ENCODE data around the gene FAM89A. TPM values are rescaled to one million over a fixed set of nuclear protein-coding genes. Genes with fewer than 3 reads are reported as not detected.
A peak's percentile ranks its signal among the peaks of the same experiment; 100 is the strongest.

The FAM89A gene
- total and polyA plus RNA-seq, 9 of the 15 experiments (the other 6 are each of a cell fraction or from before 2014, with no cell fraction given): 8.7 to 66.2 (median 43.3) TPM

DNA sequence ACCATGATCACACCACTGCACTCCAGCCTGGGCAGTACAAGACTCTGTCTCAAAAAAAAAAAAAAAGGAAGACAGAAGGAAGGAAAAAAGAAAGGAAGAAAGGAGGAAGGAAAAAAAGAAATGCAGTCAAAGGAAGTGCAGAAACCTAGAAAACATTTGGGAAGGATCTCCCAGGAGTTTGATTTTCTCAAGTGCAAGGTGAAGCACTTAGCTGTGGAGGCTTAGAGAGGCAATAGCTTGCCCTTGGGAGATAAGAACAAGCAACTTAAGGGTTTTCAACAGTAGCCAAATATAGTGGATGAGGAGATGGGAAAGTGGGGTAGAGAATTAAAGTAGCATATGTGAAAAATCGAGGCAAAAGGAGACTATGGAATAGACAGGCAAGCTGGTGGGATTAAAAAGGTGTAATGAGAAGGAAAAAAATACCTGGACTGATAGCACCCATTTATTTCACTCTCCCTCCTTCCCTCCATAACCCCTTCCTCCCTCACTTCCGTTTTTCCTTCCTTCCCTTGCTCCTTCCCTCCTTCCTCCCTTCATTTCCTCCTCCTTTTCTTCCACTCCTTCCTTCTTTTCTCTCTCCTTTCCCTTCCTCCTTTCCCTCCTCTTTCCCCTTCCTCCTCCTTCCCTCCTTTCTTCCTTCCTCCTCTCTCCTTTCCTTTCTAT is 6.8 kb upstream of the FAM89A start (continued):
- TF ChIP-seq, protein P1, sequence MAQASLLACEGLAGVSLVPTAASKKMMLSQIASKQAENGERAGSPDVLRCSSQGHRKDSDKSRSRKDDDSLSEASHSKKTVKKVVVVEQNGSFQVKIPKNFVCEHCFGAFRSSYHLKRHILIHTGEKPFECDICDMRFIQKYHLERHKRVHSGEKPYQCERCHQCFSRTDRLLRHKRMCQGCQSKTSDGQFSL (CRISPR knock-in tag; IDR thresholded peaks at IDR 0.05): no peak
- TF ChIP-seq, protein P1 (tag; IDR thresholded peaks at IDR 0.05): no peak; a peak in 1 of 4 replicates
- TF ChIP-seq LARP7 (IDR thresholded peaks at IDR 0.05) (peak; percentile 84), EP300 (IDR thresholded peaks at IDR 0.05; ENCODE audit: low read length) (peak; percentile 54; the same call in 1 of the 2 replicates), CREB1 (IDR thresholded peaks at IDR 0.05) (no peak), CREB1 (CRISPR knock-in tag; IDR thresholded peaks at IDR 0.05) (no peak), EP400 (IDR thresholded peaks at IDR 0.05) (no peak; the same call in 1 of the 2 replicates), ZNF77 (CRISPR knock-in tag; IDR thresholded peaks at IDR 0.05) (no peak), SMAD4 (CRISPR knock-in tag; conservative IDR thresholded peaks at IDR 0.05) (peak; percentile 76), SOX6 (IDR thresholded peaks at IDR 0.05) (0 out of 2 replicates have a peak, but pooled peaks have one; percentile 8), JUND (IDR thresholded peaks at IDR 0.05; ENCODE audit: borderline replicate concordance, low read depth, low read length) (0 out of 2 replicates have a peak, but pooled peaks have one; percentile 23), JUND (tag; IDR thresholded peaks at IDR 0.05; ENCODE audit: borderline replicate concordance, low read depth, low read length) (no peak; the same call in 2 of the 3 replicates), ZNF134 (CRISPR knock-in tag; conservative IDR thresholded peaks at IDR 0.05) (no peak), TRIM28 (IDR thresholded peaks at IDR 0.05) (peak; percentile 51; the same call in 1 of the 2 replicates), ZNF121 (CRISPR knock-in tag; conservative IDR thresholded peaks at IDR 0.05) (no peak), ZNF76 (CRISPR knock-in tag; IDR thresholded peaks at IDR 0.05; ENCODE audit: borderline replicate concordance) (0 out of 2 replicates have a peak, but pooled peaks have one; percentile 24), ARNT (IDR thresholded peaks at IDR 0.05) (peak in 1 of 2 experiments; percentile 68; a peak in 1 of 4 replicates), GATA2 (CRISPR knock-in tag; IDR thresholded peaks at IDR 0.05) (0 out of 2 replicates have a peak, but pooled peaks have one; percentile 55)
- TF ChIP-seq, protein P2, sequence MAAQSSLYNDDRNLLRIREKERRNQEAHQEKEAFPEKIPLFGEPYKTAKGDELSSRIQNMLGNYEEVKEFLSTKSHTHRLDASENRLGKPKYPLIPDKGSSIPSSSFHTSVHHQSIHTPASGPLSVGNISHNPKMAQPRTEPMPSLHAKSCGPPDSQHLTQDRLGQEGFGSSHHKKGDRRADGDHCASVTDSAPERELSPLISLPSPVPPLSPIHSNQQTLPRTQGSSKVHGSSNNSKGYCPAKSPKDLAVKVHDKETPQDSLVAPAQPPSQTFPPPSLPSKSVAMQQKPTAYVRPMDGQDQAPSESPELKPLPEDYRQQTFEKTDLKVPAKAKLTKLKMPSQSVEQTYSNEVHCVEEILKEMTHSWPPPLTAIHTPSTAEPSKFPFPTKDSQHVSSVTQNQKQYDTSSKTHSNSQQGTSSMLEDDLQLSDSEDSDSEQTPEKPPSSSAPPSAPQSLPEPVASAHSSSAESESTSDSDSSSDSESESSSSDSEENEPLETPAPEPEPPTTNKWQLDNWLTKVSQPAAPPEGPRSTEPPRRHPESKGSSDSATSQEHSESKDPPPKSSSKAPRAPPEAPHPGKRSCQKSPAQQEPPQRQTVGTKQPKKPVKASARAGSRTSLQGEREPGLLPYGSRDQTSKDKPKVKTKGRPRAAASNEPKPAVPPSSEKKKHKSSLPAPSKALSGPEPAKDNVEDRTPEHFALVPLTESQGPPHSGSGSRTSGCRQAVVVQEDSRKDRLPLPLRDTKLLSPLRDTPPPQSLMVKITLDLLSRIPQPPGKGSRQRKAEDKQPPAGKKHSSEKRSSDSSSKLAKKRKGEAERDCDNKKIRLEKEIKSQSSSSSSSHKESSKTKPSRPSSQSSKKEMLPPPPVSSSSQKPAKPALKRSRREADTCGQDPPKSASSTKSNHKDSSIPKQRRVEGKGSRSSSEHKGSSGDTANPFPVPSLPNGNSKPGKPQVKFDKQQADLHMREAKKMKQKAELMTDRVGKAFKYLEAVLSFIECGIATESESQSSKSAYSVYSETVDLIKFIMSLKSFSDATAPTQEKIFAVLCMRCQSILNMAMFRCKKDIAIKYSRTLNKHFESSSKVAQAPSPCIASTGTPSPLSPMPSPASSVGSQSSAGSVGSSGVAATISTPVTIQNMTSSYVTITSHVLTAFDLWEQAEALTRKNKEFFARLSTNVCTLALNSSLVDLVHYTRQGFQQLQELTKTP (IDR thresholded peaks at IDR 0.05; ENCODE audit: low read depth in 1 of 2, partially characterized antibody in 2 of 2): peak in 1 of 2 experiments; percentile 82
- TF ChIP-seq, protein P3, sequence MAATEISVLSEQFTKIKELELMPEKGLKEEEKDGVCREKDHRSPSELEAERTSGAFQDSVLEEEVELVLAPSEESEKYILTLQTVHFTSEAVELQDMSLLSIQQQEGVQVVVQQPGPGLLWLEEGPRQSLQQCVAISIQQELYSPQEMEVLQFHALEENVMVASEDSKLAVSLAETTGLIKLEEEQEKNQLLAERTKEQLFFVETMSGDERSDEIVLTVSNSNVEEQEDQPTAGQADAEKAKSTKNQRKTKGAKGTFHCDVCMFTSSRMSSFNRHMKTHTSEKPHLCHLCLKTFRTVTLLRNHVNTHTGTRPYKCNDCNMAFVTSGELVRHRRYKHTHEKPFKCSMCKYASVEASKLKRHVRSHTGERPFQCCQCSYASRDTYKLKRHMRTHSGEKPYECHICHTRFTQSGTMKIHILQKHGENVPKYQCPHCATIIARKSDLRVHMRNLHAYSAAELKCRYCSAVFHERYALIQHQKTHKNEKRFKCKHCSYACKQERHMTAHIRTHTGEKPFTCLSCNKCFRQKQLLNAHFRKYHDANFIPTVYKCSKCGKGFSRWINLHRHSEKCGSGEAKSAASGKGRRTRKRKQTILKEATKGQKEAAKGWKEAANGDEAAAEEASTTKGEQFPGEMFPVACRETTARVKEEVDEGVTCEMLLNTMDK (IDR thresholded peaks at IDR 0.05; ENCODE audit: borderline replicate concordance, insufficient read depth, low read depth, low read length, poor library complexity, severe bottlenecking): no peak
- TF ChIP-seq, protein P4, sequence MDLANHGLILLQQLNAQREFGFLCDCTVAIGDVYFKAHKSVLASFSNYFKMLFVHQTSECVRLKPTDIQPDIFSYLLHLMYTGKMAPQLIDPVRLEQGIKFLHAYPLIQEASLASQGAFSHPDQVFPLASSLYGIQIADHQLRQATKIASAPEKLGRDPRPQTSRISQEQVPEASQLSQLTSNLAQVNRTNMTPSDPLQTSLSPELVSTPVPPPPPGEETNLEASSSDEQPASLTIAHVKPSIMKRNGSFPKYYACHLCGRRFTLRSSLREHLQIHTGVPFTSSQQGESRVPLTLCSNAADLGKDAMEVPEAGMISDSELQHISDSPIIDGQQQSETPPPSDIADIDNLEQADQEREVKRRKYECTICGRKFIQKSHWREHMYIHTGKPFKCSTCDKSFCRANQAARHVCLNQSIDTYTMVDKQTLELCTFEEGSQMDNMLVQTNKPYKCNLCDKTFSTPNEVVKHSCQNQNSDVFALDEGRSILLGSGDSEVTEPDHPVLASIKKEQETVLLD (IDR thresholded peaks at IDR 0.05): peak; percentile 33; the same call in 1 of the 2 replicates

All from K562 (cell line).